Keratinocyte (primary cell): ENCODE data around the gene CCDC15.

Source experiments
- CTCF ChIP-seq, 3 experiments: IDR thresholded peaks in 1 of 3; conservative IDR thresholded peaks in 1 of 3; optimal IDR thresholded peaks in 1 of 3; 2 replicates in 2 of 3; 3 replicates in 1 of 3; pipeline versions ENCODE3 to v1.5.1; 2011; ENCODE audit warnings: low read length in 3 of 3, mild to moderate bottlenecking in 3 of 3, moderate library complexity in 2 of 3, control low read depth in 1 of 3, inconsistent platforms in 1 of 3; ENCODE audit not compliant: insufficient read depth in 2 of 3; ENCODE audit errors: extremely low read depth in 1 of 3
- EZH2 ChIP-seq: IDR thresholded peaks from one replicate; pipeline ENCODE4 v1.6.1; 2012; ENCODE audit warnings: inconsistent platforms, mild to moderate bottlenecking, low read length, moderate library complexity

- TF ChIP-seq CTCF (optimal IDR thresholded peaks at IDR 0.05 in 1 of 3, IDR thresholded peaks at IDR 0.05 in 1 of 3, conservative IDR thresholded peaks at IDR 0.05 in 1 of 3; ENCODE audit: extremely low read depth in 1 of 3, insufficient read depth in 2 of 3, low read length in 3 of 3) (no peak), EZH2 (no peak)
Observed at GRCh38 chr11:124951341-124951740, 2.7 kb upstream of the CCDC15 start.
